ENCODE results near the gene IGDCC3. TPM values are rescaled to one million over a fixed set of nuclear protein-coding genes. Genes with fewer than 3 reads are reported as not detected.

IGDCC3 gene
- total and polyA plus RNA-seq, 2 of the 8 experiments (the other 6 are each of a cell fraction or from before 2014, with no cell fraction given) = 26.8 to 45.7 TPM

GRCh38 chr15:65384505-65384894, 6.7 kb upstream of the IGDCC3 start:
- no peak overlapping the region for H3K14ac ChIP-seq (ENCODE audit: insufficient read length)
- peaks cover 0 to 4% (median 0%) of the 10 kb centered on the region in 4 experiments; a peak in 2 of 8 replicates for H3K36me3 ChIP-seq (ENCODE audit: control insufficient read depth in 2 of 4, insufficient read depth in 4 of 4, low read length in 3 of 4)
- H3K4me3 ChIP-seq (ENCODE audit: extremely low read depth in 1 of 4, insufficient read depth in 2 of 4, low read depth in 3 of 4, low read length in 4 of 4) = no peak overlapping the region
- H2BK120ac ChIP-seq (replicated peaks; ENCODE audit: low read depth, low read length) = peak overlapping the region; percentile 45
- no peak overlapping the region for H2BK5ac ChIP-seq (ENCODE audit: low read depth, low read length)
- no peaks in the 10 kb centered on the region for H3K79me2 ChIP-seq (ENCODE audit: control insufficient read depth in 1 of 2, insufficient read depth in 2 of 2, low read length in 2 of 2)
- H4K91ac ChIP-seq (replicated peaks; ENCODE audit: insufficient read length, low read length) = peak overlapping the region; percentile 3
- no peak overlapping the region for H3K23ac ChIP-seq (ENCODE audit: insufficient read length)
- H3K27me3 ChIP-seq (replicated peaks in 1 of 4; ENCODE audit: control insufficient read depth in 3 of 4, extremely low read depth in 1 of 4, insufficient read depth in 3 of 4, low read length in 3 of 4) = peaks cover 0 to 6% (median 0%) of the 10 kb centered on the region in 4 experiments; a peak in 2 of 7 replicates
- no peak overlapping the region for H3K4ac ChIP-seq (replicated peaks; ENCODE audit: insufficient read length, low read depth, low read length)
- DNase-seq (ENCODE audit: low read depth in 1 of 2, low spot score in 2 of 2) (no peak), FAIRE-seq (no peak)
- H2BK15ac ChIP-seq (ENCODE audit: low read length) = no peak overlapping the region
- no peak overlapping the region for H2BK20ac ChIP-seq (ENCODE audit: low read length)
- H3K27ac ChIP-seq (ENCODE audit: low read depth, low read length) = no peak overlapping the region
- no peaks in the 10 kb centered on the region for H3K9me3 ChIP-seq (ENCODE audit: insufficient read depth in 2 of 2, low read depth in 1 of 2, low read length in 1 of 2)
- no peaks in the 10 kb centered on the region for H4K20me1 ChIP-seq (replicated peaks in 1 of 2; ENCODE audit: control insufficient read depth in 1 of 2, insufficient read depth in 2 of 2, low read length in 2 of 2)
- peaks cover 3 to 21% (median 5%) of the 10 kb centered on the region in 4 experiments; a peak in 6 of 7 replicates for H3K4me1 ChIP-seq (replicated peaks in 1 of 4; ENCODE audit: control insufficient read depth in 3 of 4, insufficient read depth in 4 of 4, low read length in 3 of 4)
- 0 out of 2 replicates have a peak overlapping the region, but pooled peaks have one; percentile 45 for H2BK12ac ChIP-seq (ENCODE audit: low read depth, low read length)
- H4K8ac ChIP-seq (ENCODE audit: extremely low read depth, insufficient read depth, low read length) = no peak overlapping the region
- no peak overlapping the region for H4K5ac ChIP-seq (ENCODE audit: insufficient read length, low read depth, low read length)
- H2AK5ac ChIP-seq (ENCODE audit: low read depth, low read length) = peak overlapping the region; percentile 20; the same call in 1 of the 2 replicates
- H3K9ac ChIP-seq (replicated peaks in 1 of 4; ENCODE audit: extremely low read depth in 1 of 4, low read depth in 3 of 4, low read length in 3 of 4) = no peak overlapping the region
- no peak overlapping the region for H3K56ac ChIP-seq (replicated peaks; ENCODE audit: insufficient read length, low read depth, low read length)
- H3K4me2 ChIP-seq (ENCODE audit: insufficient read depth in 1 of 2, low read depth in 2 of 2, low read length in 2 of 2) = peak overlapping the region; percentile 3 to 67; a peak in 3 of 4 replicates
- ChIA-PET POLR2A (ENCODE audit: partially characterized antibody) (interaction anchor here (0.8 to 6.7 kb wide), 11 partner anchors 10 to 87 kb away, joined by 3 to 35 read pairs (median 8); partner anchors contain the start of gene RNU5B-1), CTCF (ENCODE audit: partially characterized antibody) (interaction anchor here (0.7 to 18.3 kb wide), 28 partner anchors 8 to 1320 kb away, joined by 3 to 547 read pairs (median 6); partner anchors contain the start of gene IGDCC4)
- TF ChIP-seq CTBP2 (IDR thresholded peaks at IDR 0.05; ENCODE audit: borderline replicate concordance, insufficient read depth, insufficient read length, low read length) (no peak), BRCA1 (IDR thresholded peaks at IDR 0.05; ENCODE audit: low read depth, low read length) (no peak), TEAD4 (IDR thresholded peaks at IDR 0.05; ENCODE audit: low read depth, low read length) (no peak), CHD2 (IDR thresholded peaks at IDR 0.05; ENCODE audit: low read length) (no peak), TCF12 (IDR thresholded peaks at IDR 0.05; ENCODE audit: low read depth, low read length) (no peak), RXRA (IDR thresholded peaks at IDR 0.05; ENCODE audit: insufficient read depth, low read depth, low read length) (no peak), SIRT6 (IDR thresholded peaks at IDR 0.05; ENCODE audit: low read length) (no peak), NRF1 (IDR thresholded peaks at IDR 0.05; ENCODE audit: low read depth, low read length) (no peak)
- no peaks in the 10 kb centered on the region for H3K79me1 ChIP-seq (ENCODE audit: low read depth, low read length)
- H2AFZ ChIP-seq (ENCODE audit: low read length) = no peak overlapping the region
- H3K18ac ChIP-seq (ENCODE audit: extremely low read depth, low read length) = peak overlapping the region; percentile 75
- H3K23me2 ChIP-seq (ENCODE audit: low read depth, low read length) = peaks cover 3% of the 10 kb centered on the region; the same call in 1 of the 2 replicates
- 81% methylated on average over 4 of the region's 4 CpGs; no CpG with 5 or more reads in 1 of the 2 experiments for WGBS, 2 experiments (ENCODE audit: extremely low coverage in 1 of 2, insufficient coverage in 1 of 2, insufficient read length in 1 of 2, insufficient replicate concordance in 2 of 2, low coverage in 1 of 2, low lambda C conversion rate in 2 of 2, missing lambda C conversion rate in 1 of 2)

All from H1 (cell line).